Vagina (tissue), 2 donors: ENCODE data around the gene CST9. TPM values are rescaled to one million over a fixed set of nuclear protein-coding genes. Genes with fewer than 3 reads are reported as not detected.

Experiments
- DNase-seq, 2 donors: peaks; one replicate each; pipeline ENCODE4 v3.0.0-alpha.2; 2017; ENCODE audit errors: extremely low spot score in 2 of 2
- H3K27ac ChIP-seq: fragments of 200-600 bp; sonication (generic); one replicate; pipeline ENCODE4 v1.5.1; 2019
- H3K27me3 ChIP-seq: fragments of 200-600 bp; sonication (generic); one replicate; pipeline ENCODE4 v1.5.1; 2019
- H3K36me3 ChIP-seq, 2 donors: fragments of 200-600 bp; sonication (generic); one replicate each; pipeline ENCODE4 v1.5.1; 2017 to 2019
- H3K4me1 ChIP-seq: fragments of 200-600 bp; sonication (generic); one replicate; pipeline ENCODE4 v1.5.1; 2019
- H3K4me3 ChIP-seq, 2 donors: fragments of 200-600 bp; sonication (generic); 1 replicate in 1 of 2; 2 replicates in 1 of 2; pipeline ENCODE4 v1.5.1; 2016 to 2019
- H3K9me3 ChIP-seq: fragments of 200-600 bp; sonication (generic); one replicate; pipeline ENCODE4 v1.5.1; 2019
- POLR2A ChIP-seq, 2 donors: fragments of 450-650 bp; IDR thresholded peaks; one replicate each; pipeline ENCODE4 v1.6.1; 2017; ENCODE audit warnings: antibody characterized with exemption in 2 of 2, mild to moderate bottlenecking in 2 of 2, moderate library complexity in 2 of 2
- POLR2AphosphoS5 ChIP-seq, 2 donors: sonication (generic); formaldehyde crosslinking; IDR thresholded peaks; one replicate each; pipeline ENCODE4 v1.9.0; 2017; ENCODE audit warnings: antibody characterized with exemption in 2 of 2, mild to moderate bottlenecking in 2 of 2, low read depth in 1 of 2; ENCODE audit not compliant: insufficient read depth in 1 of 2
- intact Hi-C: fragments of 100-400 bp; cut with DNase I; formaldehyde crosslinking; loops from one replicate; pipeline ENCODE4 v1.15.1; 2023
- total RNA-seq: library from RNA; depleted of rRNA; stranded (reverse); fragments of >200 nt; gene quantifications from one replicate; pipeline ENCODE4 v1.2.3, GENCODE V29; 2016
- TF ChIP-seq, protein P1 (sequence below), 3 experiments: fragments of 450-650 bp in 2 of 3; fragments of 200-600 bp in 1 of 3; sonication (generic) in 1 of 3; IDR thresholded peaks; one replicate each; pipeline ENCODE4 v1.5.1; 2017 to 2019; ENCODE audit warnings: antibody characterized with exemption in 3 of 3, mild to moderate bottlenecking in 2 of 3, moderate library complexity in 2 of 3

The CST9 gene
- total RNA-seq, 1 donor from 2014 or later = not detected

DNA sequence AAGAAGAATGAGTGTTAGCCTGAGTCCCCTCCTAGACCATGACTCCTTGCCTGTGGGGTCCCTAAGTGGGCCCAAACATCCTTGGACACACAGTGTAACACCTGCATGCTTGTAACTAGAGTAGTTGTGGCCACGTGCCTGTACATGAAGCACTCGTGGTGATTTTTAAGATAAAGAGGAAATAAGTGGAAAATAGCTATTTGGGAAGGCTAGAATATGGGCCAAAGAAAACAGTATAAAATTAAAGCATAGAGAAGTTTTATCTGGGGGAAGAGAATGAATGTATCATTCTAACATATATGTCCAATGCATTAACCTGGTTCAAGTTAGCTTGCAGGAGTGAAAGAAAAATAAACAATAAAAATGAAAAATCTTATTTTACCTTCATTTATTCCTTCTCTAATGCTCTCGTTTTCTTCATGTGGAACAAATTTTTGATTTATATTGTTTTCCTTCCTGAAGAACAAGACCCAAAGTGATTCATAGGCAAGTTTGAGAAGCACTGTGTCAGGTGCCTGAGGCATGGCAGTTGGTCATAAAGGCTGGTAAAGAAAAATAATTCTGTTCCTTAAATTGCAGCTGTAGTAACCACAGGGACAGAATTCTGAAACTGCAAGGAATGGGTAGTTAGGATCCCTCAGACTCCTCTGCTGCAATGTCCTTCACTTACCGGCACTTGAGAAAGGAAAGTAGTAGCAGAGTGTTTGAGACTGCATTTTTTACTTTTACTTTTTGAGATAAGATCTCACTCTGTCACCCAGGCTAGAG, 40.6 kb upstream of the CST9 start:
- TF ChIP-seq POLR2A (IDR thresholded peaks at IDR 0.05) (no peak), POLR2AphosphoS5 (IDR thresholded peaks at IDR 0.05; ENCODE audit: insufficient read depth in 1 of 2, low read depth in 1 of 2) (no peak)
- TF ChIP-seq, protein P1, sequence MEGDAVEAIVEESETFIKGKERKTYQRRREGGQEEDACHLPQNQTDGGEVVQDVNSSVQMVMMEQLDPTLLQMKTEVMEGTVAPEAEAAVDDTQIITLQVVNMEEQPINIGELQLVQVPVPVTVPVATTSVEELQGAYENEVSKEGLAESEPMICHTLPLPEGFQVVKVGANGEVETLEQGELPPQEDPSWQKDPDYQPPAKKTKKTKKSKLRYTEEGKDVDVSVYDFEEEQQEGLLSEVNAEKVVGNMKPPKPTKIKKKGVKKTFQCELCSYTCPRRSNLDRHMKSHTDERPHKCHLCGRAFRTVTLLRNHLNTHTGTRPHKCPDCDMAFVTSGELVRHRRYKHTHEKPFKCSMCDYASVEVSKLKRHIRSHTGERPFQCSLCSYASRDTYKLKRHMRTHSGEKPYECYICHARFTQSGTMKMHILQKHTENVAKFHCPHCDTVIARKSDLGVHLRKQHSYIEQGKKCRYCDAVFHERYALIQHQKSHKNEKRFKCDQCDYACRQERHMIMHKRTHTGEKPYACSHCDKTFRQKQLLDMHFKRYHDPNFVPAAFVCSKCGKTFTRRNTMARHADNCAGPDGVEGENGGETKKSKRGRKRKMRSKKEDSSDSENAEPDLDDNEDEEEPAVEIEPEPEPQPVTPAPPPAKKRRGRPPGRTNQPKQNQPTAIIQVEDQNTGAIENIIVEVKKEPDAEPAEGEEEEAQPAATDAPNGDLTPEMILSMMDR (IDR thresholded peaks at IDR 0.05) = no peak
- intact Hi-C loops = no loop called here

DNA sequence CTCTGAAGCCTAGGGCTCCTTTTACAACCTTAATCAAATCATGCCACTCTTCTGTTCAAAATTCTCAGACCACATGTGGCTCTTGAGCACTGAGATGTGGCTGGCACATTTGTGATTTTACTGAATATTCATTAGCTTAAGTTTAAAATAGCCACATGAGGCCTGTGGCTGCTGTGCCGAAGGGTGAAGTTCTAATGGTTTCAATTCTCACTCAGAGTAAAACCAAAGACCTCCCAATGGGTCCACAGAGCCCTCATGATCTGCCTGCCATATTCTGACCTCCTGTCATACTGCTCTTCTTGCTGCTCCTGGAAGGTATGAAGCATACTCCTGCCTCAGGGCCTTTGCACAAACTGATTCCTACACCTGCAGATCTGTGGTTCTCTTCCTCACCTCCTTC, 39.9 kb upstream of the CST9 start:
- Histone ChIP-seq H3K36me3 (no peaks in the 10 kb centered on the region), H3K4me1 (peaks cover 15% of the 10 kb centered on the region), H3K27me3 (no peaks in the 10 kb centered on the region), H3K4me3 (no peak overlapping the region), H3K9me3 (no peaks in the 10 kb centered on the region), H3K27ac (no peak overlapping the region)
- intact Hi-C loops = no loop called here
- TF ChIP-seq, protein P1 (IDR thresholded peaks at IDR 0.05) = no peak
- TF ChIP-seq POLR2AphosphoS5 (IDR thresholded peaks at IDR 0.05; ENCODE audit: insufficient read depth in 1 of 2, low read depth in 1 of 2) = no peak
- no peak for DNase-seq

More for the DNA sequence above, 40.6 kb upstream of the CST9 start:
- H3K4me1 ChIP-seq = peaks cover 15% of the 10 kb centered on the region
- H3K27me3 ChIP-seq = no peaks in the 10 kb centered on the region
- no peak overlapping the region for H3K4me3 ChIP-seq
- no peak for DNase-seq
- H3K9me3 ChIP-seq = no peaks in the 10 kb centered on the region
- H3K36me3 ChIP-seq = no peaks in the 10 kb centered on the region
- no peak overlapping the region for H3K27ac ChIP-seq

DNA sequence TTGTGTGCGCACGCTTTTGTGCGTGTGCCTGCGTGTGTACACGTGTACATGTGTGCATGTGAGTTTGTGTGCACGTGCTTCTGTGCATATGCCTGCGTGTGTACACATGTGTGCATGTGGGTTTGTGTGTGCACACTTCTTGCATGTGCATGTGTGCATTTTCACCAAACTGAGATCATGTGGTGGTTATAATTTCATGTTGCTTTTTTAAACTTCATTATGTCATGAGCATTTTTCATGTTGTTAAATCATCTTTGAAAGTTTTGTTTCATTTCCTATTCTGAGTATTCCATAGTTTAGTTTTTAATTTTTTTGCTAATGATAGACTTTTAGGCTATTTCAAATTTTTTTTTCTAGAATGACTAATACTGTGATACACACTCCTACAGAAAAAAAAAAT, 38.4 kb upstream of the CST9 start:
- H3K27me3 ChIP-seq = no peaks in the 10 kb centered on the region
- H3K27ac ChIP-seq = no peak overlapping the region
- H3K36me3 ChIP-seq = no peaks in the 10 kb centered on the region
- intact Hi-C loops = no loop called here
- no peak for TF ChIP-seq POLR2A (IDR thresholded peaks at IDR 0.05)
- TF ChIP-seq, protein P1 (IDR thresholded peaks at IDR 0.05) = no peak
- TF ChIP-seq POLR2AphosphoS5 (IDR thresholded peaks at IDR 0.05; ENCODE audit: insufficient read depth in 1 of 2, low read depth in 1 of 2) = no peak
- H3K4me1 ChIP-seq = peaks cover 15% of the 10 kb centered on the region
- no peak for DNase-seq
- H3K4me3 ChIP-seq = no peak overlapping the region
- no peaks in the 10 kb centered on the region for H3K9me3 ChIP-seq

DNA sequence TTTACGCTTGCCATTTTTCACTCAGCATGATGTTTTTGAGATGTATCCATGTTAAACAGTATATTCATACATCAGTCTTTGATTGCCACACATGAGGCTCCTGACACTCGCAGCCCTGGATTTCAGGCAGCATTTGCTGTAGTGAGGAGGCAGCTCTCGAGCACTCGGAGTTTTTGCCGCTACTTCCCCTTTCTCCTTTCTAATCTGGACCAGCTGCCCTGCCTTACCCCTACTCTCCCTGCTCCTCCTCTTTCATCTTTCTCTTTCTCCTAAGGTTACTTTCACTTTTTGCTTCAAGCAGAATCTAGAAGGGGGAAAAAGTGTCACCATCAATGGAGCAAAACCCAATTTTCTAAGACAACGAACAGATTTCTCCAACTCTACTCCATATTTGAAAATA, 37.9 kb upstream of the CST9 start:
- H3K4me1 ChIP-seq = peaks cover 15% of the 10 kb centered on the region
- intact Hi-C loops = no loop called here
- H3K4me3 ChIP-seq = no peak overlapping the region
- no peak for DNase-seq
- no peaks in the 10 kb centered on the region for H3K27me3 ChIP-seq
- TF ChIP-seq POLR2AphosphoS5 (IDR thresholded peaks at IDR 0.05; ENCODE audit: insufficient read depth in 1 of 2, low read depth in 1 of 2) (no peak), POLR2A (IDR thresholded peaks at IDR 0.05) (no peak)
- TF ChIP-seq, protein P1 (IDR thresholded peaks at IDR 0.05) = no peak
- no peaks in the 10 kb centered on the region for H3K9me3 ChIP-seq
- H3K27ac ChIP-seq = no peak overlapping the region
- H3K36me3 ChIP-seq = no peaks in the 10 kb centered on the region
